MM.1S (cell line): ENCODE data around the gene MYH11.

Experiments used
- DNase-seq: peaks from one replicate; pipeline ENCODE4 v3.0.0-alpha.2; 2015
- H2AFZ ChIP-seq: fragments of 300-600 bp; sonication (generic); 2 replicates; pipeline ENCODE4 v1.6.0; 2016; ENCODE audit warnings: antibody characterized with exemption, low read length
- H3F3A ChIP-seq: fragments of 300-600 bp; sonication (generic); 2 replicates; pipeline ENCODE4 v1.6.1; 2016; ENCODE audit warnings: mild to moderate bottlenecking, antibody characterized with exemption, low read length, moderate library complexity, mixed read lengths; ENCODE audit not compliant: insufficient read depth
- H3K27ac ChIP-seq: fragments of 300-600 bp; sonication (generic); 2 replicates; pipeline ENCODE4 v1.5.1; 2016; ENCODE audit warnings: mild to moderate bottlenecking, low read length
- H3K27me3 ChIP-seq: fragments of 300-600 bp; sonication (generic); replicated peaks from 2 replicates; pipeline ENCODE4 v1.6.0; 2016; ENCODE audit warnings: low read length; ENCODE audit not compliant: insufficient read depth
- H3K36me3 ChIP-seq: fragments of 300-600 bp; sonication (generic); replicated peaks from 2 replicates; pipeline ENCODE4 v1.6.1; 2016; ENCODE audit warnings: mild to moderate bottlenecking, low read length, mixed read lengths; ENCODE audit not compliant: insufficient read depth
- H3K4me1 ChIP-seq: fragments of 300-600 bp; sonication (generic); 2 replicates; pipeline ENCODE4 v1.6.1; 2016; ENCODE audit warnings: low read length, mixed read lengths
- H3K4me2 ChIP-seq: fragments of 300-600 bp; sonication (generic); 2 replicates; pipeline ENCODE4 v1.6.0; 2016; ENCODE audit warnings: low read depth, low read length
- H3K4me3 ChIP-seq: fragments of 300-600 bp; sonication (generic); 2 replicates; pipeline ENCODE4 v1.5.1; 2016; ENCODE audit warnings: low read length, mixed read lengths
- H3K79me2 ChIP-seq: fragments of 300-600 bp; sonication (generic); 2 replicates; pipeline ENCODE4 v1.6.1; 2016; ENCODE audit warnings: mixed run types, low read length, mixed read lengths
- H3K9ac ChIP-seq: fragments of 300-600 bp; sonication (generic); 2 replicates; pipeline ENCODE4 v1.6.1; 2016; ENCODE audit warnings: low read length, mixed read lengths
- H3K9me2 ChIP-seq: fragments of 300-600 bp; sonication (generic); replicated peaks from 2 replicates; pipeline ENCODE4 v1.6.1; 2016; ENCODE audit warnings: mild to moderate bottlenecking, low read length, mixed read lengths; ENCODE audit not compliant: insufficient read depth
- H3K9me3 ChIP-seq: fragments of 300-600 bp; sonication (generic); replicated peaks from 2 replicates; pipeline ENCODE4 v1.6.1; 2016; ENCODE audit warnings: mild to moderate bottlenecking, low read length, mixed read lengths; ENCODE audit not compliant: insufficient read depth
- H4K20me1 ChIP-seq: fragments of 300-600 bp; sonication (generic); 2 replicates; pipeline ENCODE4 v1.6.1; 2016; ENCODE audit warnings: mild to moderate bottlenecking, low read length, moderate library complexity, mixed read lengths; ENCODE audit not compliant: insufficient read depth
- EZH2 ChIP-seq: fragments of 300-600 bp; sonication (generic); optimal IDR thresholded peaks from 2 replicates; pipeline ENCODE3; 2017; ENCODE audit warnings: low read depth, mild to moderate bottlenecking, antibody characterized with exemption, low read length, mixed read lengths
- EZH2phosphoT487 ChIP-seq: fragments of 300-600 bp; sonication (generic); IDR thresholded peaks from 2 replicates; pipeline ENCODE4 v1.6.1; 2018; ENCODE audit warnings: antibody characterized with exemption, low read length
- TF ChIP-seq, protein P1 (sequence below): fragments of 300-600 bp; sonication (generic); IDR thresholded peaks from 2 replicates; pipeline ENCODE4 v1.5.1; 2016; ENCODE audit warnings: antibody characterized with exemption, low read length, mixed read lengths

Gene MYH11

DNA sequence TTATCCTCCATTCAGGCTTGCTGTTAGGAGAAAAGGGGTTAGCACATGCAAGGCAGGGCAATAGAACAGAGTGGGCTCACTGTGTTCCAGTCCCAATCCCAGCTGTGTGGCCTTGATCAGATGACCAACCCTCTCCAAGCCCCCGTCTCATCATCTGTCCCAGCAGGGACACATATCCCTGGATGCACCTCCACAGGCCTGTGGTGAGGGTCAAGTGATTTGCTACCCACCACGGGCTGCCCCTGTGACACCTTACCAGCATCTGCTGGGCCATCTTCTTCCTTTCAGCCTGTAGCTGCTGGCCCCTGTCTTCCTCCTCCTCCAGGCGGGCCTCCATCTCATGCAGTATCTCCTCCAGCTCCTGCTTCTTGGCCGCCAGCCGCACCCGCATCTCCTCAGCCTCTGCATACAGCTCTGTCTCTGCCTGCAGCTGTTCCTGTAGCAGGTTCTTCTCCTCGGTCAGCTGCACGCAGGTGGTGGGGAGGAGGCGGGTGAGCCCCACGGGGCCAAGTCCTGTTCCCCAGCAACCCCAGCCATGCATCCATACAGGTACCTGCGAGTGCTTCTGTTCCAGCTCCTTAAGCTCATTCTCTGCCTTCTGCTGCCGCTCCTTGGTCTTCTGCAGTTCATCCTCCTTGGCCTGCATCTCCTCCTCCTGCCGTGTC is 115.5 kb downstream of the MYH11 start:
- Histone ChIP-seq H3K4me2 (no peak overlapping the region), H3K27ac (no peak overlapping the region), H4K20me1 (no peaks in the 10 kb centered on the region), H3K4me1 (no peaks in the 10 kb centered on the region), H2AFZ (no peak overlapping the region), H3K27me3 (no peaks in the 10 kb centered on the region), H3K9me2 (no peaks in the 10 kb centered on the region), H3K4me3 (no peak overlapping the region), H3K79me2 (no peaks in the 10 kb centered on the region), H3F3A (no peaks in the 10 kb centered on the region), H3K9ac (no peak overlapping the region), H3K9me3 (no peaks in the 10 kb centered on the region), H3K36me3 (no peaks in the 10 kb centered on the region)
- no peak for DNase-seq
- TF ChIP-seq EZH2phosphoT487 (no peak), EZH2 (no peak)
- TF ChIP-seq, protein P1, sequence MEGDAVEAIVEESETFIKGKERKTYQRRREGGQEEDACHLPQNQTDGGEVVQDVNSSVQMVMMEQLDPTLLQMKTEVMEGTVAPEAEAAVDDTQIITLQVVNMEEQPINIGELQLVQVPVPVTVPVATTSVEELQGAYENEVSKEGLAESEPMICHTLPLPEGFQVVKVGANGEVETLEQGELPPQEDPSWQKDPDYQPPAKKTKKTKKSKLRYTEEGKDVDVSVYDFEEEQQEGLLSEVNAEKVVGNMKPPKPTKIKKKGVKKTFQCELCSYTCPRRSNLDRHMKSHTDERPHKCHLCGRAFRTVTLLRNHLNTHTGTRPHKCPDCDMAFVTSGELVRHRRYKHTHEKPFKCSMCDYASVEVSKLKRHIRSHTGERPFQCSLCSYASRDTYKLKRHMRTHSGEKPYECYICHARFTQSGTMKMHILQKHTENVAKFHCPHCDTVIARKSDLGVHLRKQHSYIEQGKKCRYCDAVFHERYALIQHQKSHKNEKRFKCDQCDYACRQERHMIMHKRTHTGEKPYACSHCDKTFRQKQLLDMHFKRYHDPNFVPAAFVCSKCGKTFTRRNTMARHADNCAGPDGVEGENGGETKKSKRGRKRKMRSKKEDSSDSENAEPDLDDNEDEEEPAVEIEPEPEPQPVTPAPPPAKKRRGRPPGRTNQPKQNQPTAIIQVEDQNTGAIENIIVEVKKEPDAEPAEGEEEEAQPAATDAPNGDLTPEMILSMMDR = no peak

DNA sequence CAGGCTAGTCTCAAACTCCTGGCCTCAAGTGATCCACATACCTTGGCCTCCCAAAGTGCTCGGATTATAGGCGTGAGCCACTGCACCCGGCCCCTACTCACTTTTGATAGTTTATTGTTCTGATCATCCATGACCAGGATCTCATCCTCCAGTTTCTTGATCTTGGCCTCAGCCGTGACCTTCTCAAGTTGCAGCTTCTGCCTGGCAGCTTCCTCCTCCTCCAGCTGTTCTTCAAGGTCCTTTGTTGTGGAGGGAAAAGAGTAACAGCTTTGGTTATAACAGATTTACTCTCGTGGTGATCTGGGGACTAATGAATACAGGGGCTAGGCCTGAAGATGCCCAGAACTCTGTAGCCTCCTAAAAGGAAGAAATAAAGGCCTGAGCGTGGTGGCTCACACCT is 116.9 kb downstream of the MYH11 start:
- no peak for DNase-seq
- H3K4me2 ChIP-seq = no peak overlapping the region
- no peaks in the 10 kb centered on the region for H3K9me2 ChIP-seq
- H3K9ac ChIP-seq = no peak overlapping the region
- no peaks in the 10 kb centered on the region for H3K79me2 ChIP-seq
- H3K36me3 ChIP-seq = no peaks in the 10 kb centered on the region
- H3F3A ChIP-seq = no peaks in the 10 kb centered on the region
- H3K27me3 ChIP-seq = no peaks in the 10 kb centered on the region
- no peak overlapping the region for H3K27ac ChIP-seq
- no peak overlapping the region for H3K4me3 ChIP-seq
- no peak overlapping the region for H2AFZ ChIP-seq
- no peaks in the 10 kb centered on the region for H4K20me1 ChIP-seq
- H3K9me3 ChIP-seq = no peaks in the 10 kb centered on the region
- TF ChIP-seq, protein P1 = no peak
- TF ChIP-seq EZH2phosphoT487 (no peak), EZH2 (no peak)
- H3K4me1 ChIP-seq = no peaks in the 10 kb centered on the region

DNA sequence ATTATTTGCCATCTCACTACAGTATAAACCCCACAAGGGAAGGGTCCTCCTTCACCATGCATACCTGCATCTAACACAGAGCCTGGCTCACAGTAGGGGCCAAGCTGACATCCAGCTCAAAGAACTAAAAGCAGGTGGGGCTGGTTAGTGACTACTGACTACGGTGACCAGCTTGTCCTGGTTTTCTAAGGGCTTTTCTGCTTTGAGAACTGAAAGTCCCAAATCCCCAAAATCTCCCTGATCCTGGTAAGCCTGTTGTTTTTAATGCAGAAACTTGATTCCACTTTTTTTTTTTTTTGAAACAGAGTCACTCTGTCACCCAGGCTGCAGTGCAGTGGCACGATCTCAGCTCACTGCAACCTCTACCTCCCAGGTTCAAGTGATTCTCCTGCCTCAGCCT is 117.4 kb downstream of the MYH11 start:
- Histone ChIP-seq H3K4me1 (no peaks in the 10 kb centered on the region), H3K27me3 (no peaks in the 10 kb centered on the region)
- DNase-seq = no peak

More for the DNA sequence above, 117.4 kb downstream of the MYH11 start:
- H3K36me3 ChIP-seq = no peaks in the 10 kb centered on the region
- H3F3A ChIP-seq = no peaks in the 10 kb centered on the region
- no peaks in the 10 kb centered on the region for H3K79me2 ChIP-seq
- no peak overlapping the region for H3K4me2 ChIP-seq
- H3K9me2 ChIP-seq = no peaks in the 10 kb centered on the region
- H3K4me3 ChIP-seq = no peak overlapping the region
- H3K27ac ChIP-seq = no peak overlapping the region
- no peak overlapping the region for H3K9ac ChIP-seq
- H2AFZ ChIP-seq = no peak overlapping the region
- TF ChIP-seq, protein P1 = no peak
- TF ChIP-seq EZH2phosphoT487 (no peak), EZH2 (no peak)
- H3K9me3 ChIP-seq = no peaks in the 10 kb centered on the region
- H4K20me1 ChIP-seq = no peaks in the 10 kb centered on the region
